ENCODE measurements around the gene RCL1. TPM values are rescaled to one million over a fixed set of nuclear protein-coding genes. Genes with fewer than 3 reads are reported as not detected.
A peak's percentile ranks its signal among the peaks of the same experiment; 100 is the strongest.

Gene RCL1
- total and polyA plus RNA-seq, 2 of the 13 experiments (the other 11 are each of a cell fraction or from before 2014, with no cell fraction given), result 22.3 to 31.6 TPM

GRCh38 chr9:4792572-4793458 lies at the start of gene RCL1 (continued):
- TF ChIP-seq, protein P1, sequence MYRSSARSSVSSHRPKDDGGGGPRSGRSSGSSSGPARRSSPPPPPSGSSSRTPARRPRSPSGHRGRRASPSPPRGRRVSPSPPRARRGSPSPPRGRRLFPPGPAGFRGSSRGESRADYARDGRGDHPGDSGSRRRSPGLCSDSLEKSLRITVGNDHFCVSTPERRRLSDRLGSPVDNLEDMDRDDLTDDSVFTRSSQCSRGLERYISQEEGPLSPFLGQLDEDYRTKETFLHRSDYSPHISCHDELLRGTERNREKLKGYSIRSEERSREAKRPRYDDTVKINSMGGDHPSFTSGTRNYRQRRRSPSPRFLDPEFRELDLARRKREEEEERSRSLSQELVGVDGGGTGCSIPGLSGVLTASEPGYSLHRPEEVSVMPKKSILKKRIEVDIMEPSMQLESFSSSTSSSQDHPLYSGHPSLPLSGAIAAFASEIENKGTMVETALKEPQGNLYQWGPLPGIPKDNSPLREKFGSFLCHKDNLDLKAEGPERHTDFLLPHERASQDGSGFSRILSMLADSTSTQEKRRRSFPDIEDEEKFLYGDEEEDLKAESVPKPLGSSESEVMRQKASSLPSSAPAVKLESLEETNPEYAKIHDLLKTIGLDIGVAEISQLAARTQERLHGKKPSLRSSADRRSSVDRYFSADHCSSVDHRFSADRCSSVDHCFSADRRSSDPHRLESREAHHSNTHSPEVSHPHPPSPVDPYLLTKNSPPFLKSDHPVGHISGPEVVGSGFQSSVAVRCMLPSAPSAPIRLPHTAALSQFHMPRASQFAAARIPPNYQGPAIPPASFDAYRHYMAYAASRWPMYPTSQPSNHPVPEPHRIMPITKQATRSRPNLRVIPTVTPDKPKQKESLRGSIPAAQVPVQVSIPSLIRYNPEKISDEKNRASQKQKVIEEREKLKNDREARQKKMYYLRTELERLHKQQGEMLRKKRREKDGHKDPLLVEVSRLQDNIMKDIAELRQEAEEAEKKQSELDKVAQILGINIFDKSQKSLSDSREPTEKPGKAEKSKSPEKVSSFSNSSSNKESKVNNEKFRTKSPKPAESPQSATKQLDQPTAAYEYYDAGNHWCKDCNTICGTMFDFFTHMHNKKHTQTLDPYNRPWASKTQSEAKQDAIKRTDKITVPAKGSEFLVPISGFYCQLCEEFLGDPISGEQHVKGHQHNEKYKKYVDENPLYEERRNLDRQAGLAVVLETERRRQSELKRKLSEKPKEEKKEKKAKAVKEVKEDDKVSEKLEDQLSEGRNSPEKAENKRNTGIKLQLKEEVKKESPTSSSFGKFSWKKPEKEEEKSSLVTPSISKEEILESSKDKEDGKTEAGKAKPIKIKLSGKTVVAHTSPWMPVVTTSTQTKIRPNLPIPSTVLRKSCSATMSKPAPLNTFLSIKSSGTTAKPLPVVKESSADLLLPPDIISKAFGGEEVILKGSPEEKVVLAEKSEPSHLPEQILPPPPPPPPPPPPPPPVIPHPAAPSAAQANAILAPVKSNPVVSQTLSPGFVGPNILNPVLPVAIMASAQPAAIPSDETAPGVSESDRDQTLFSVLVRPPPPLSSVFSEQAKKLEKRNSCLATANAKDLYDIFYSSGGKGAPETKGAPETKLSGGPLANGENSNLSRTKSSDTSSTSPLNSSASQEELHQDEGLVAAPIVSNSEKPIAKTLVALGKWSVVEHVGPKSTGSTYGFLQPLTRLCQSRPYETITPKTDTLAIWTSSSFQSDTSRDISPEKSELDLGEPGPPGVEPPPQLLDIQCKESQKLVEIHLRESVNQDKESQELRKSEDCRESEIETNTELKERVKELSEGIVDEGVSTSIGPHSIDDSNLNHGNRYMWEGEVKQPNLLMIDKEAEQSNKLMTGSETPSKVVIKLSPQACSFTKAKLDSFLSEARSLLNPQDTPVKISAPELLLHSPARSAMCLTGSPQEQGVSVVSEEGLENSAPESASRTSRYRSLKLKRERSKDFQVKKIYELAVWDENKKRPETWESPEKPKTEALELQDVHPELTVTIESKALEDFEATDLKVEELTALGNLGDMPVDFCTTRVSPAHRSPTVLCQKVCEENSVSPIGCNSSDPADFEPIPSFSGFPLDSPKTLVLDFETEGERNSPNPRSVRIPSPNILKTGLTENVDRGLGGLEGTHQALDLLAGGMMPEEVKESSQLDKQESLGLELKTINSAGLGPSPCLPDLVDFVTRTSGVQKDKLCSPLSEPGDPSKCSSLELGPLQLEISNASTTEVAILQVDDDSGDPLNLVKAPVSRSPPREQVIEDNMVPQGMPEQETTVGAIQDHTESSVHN (CRISPR knock-in tag; IDR thresholded peaks at IDR 0.05), result no peak
- TF ChIP-seq SALL1 (CRISPR knock-in tag; IDR thresholded peaks at IDR 0.05), result peak; percentile 54
- TF ChIP-seq ZNF737 (CRISPR knock-in tag; IDR thresholded peaks at IDR 0.05; ENCODE audit: borderline replicate concordance), result no peak
- TF ChIP-seq SIX1 (CRISPR knock-in tag; IDR thresholded peaks at IDR 0.05; ENCODE audit: borderline replicate concordance), result no peak
- no peak for TF ChIP-seq ZIK1 (CRISPR knock-in tag; IDR thresholded peaks at IDR 0.05; ENCODE audit: borderline replicate concordance, low read depth)
- TF ChIP-seq SMYD3 (CRISPR knock-in tag; IDR thresholded peaks at IDR 0.05), result no peak
- TF ChIP-seq HOXA9 (CRISPR knock-in tag; IDR thresholded peaks at IDR 0.05; ENCODE audit: borderline replicate concordance), result 0 out of 2 replicates have a peak, but pooled peaks have one; percentile 44
- no peak for TF ChIP-seq NBN (conservative IDR thresholded peaks at IDR 0.05)
- TF ChIP-seq ATF1 (CRISPR knock-in tag; IDR thresholded peaks at IDR 0.05), result no peak
- no peak for TF ChIP-seq FLYWCH1 (CRISPR knock-in tag; IDR thresholded peaks at IDR 0.05)
- no peak for TF ChIP-seq ZNF567 (CRISPR knock-in tag; IDR thresholded peaks at IDR 0.05; ENCODE audit: borderline replicate concordance)
- TF ChIP-seq ZFP91 (CRISPR knock-in tag; IDR thresholded peaks at IDR 0.05; ENCODE audit: borderline replicate concordance), result peak; percentile 84; the same call in 1 of the 2 replicates
- TF ChIP-seq MXI1 (IDR thresholded peaks at IDR 0.05; ENCODE audit: borderline replicate concordance, low read depth, low read length), result peak; percentile 98; the same call in 2 of the 3 replicates
- no peak for TF ChIP-seq WIZ (CRISPR knock-in tag; IDR thresholded peaks at IDR 0.05)
- TF ChIP-seq ARNTL (CRISPR knock-in tag; IDR thresholded peaks at IDR 0.05), result peak; percentile 57; the same call in 1 of the 2 replicates
- no peak for TF ChIP-seq IRF9 (CRISPR knock-in tag; IDR thresholded peaks at IDR 0.05; ENCODE audit: borderline replicate concordance)
- no peak for TF ChIP-seq TBL1XR1 (IDR thresholded peaks at IDR 0.05; ENCODE audit: borderline replicate concordance, low read length, partially characterized antibody)
- TF ChIP-seq ZNF83 (CRISPR knock-in tag; IDR thresholded peaks at IDR 0.05; ENCODE audit: borderline replicate concordance), result no peak

All from HepG2 (cell line).